LNCaP clone FGC (cell line): ENCODE data around the gene BCAR3.

Experiments
- DNase-seq: peaks from one replicate; pipeline ENCODE4 v3.0.0-alpha.2; 2011; ENCODE audit warnings: low read depth
- H3K4me3 ChIP-seq: 2 replicates; pipeline ENCODE4 v1.5.1; 2011; ENCODE audit warnings: mild to moderate bottlenecking, low read depth, low read length, control low read depth
- CTCF ChIP-seq: IDR thresholded peaks from 2 replicates; pipeline ENCODE4 v1.5.1; 2012; ENCODE audit warnings: mild to moderate bottlenecking; ENCODE audit not compliant: control insufficient read depth, insufficient read depth; ENCODE audit errors: extremely low read depth

BCAR3 gene

DNA sequence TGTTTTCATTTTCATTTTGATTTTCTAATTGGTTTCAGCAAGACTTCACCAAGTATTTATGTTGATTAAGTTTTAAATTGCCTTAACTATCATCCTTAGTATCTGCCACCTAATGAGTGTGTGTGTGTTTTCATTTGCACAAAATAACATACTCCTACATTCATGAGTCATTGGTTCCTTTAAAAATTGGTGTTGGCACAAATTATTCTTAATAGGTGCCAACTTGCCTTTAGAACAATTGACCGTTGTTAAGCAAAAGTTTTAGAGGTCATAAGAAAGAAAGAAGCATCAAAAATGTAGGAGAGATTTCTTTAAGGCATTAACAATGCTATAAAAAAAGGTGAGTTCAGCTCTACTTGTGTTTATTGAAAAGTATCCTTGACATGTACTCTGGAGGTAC is 156.2 kb downstream of the BCAR3 start:
- no peak for TF ChIP-seq CTCF
- DNase-seq, result no peak
- no peak overlapping the region for H3K4me3 ChIP-seq

DNA sequence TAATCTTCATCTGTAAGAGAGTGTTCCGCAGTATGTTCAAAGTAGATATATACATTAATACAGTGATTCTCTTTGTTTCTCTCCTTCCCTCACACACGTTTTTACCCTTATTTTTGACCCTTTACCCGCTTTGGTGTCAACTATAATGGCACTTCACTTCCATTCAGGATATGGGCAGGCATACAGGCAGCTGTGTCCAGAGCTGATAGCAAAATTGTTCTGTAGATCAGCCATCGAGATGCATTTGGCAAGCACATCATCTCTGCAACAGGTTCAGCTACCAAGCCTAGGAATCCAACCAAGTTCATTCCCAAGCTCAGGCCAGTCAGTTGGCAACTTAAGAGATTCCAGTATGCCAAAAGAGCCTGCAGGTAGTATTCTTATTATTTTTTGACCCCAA is 158.9 kb downstream of the BCAR3 start:
- no peak overlapping the region for H3K4me3 ChIP-seq
- DNase-seq, result no peak

DNA sequence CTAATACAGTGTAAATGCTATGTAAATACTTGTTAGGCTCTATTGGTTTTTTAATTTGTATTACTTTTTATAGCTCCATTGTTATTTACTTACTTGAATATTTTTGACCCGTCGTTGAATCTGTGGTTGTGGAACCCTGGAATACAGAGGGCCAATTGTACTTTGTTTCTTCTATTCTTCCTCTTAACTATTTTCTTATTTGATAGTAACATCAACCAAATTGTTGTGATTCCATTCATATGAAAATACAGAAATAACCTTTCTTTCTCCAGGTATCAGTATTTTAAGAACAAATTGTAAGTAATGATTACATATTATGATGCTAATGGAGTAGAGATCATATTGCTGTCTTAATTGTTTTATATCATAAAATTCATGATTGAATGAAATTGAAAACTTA is 160.0 kb downstream of the BCAR3 start:
- H3K4me3 ChIP-seq, result no peak overlapping the region
- DNase-seq, result no peak

More for the DNA sequence above, 158.9 kb downstream of the BCAR3 start:
- TF ChIP-seq CTCF, result no peak

GRCh38 chr1:93519199-93519829 is 162.3 kb downstream of the BCAR3 start:
- TF ChIP-seq CTCF, result no peak
- DNase-seq, result no peak
- H3K4me3 ChIP-seq, result no peak overlapping the region

More for the DNA sequence above, 160.0 kb downstream of the BCAR3 start:
- no peak for TF ChIP-seq CTCF

DNA sequence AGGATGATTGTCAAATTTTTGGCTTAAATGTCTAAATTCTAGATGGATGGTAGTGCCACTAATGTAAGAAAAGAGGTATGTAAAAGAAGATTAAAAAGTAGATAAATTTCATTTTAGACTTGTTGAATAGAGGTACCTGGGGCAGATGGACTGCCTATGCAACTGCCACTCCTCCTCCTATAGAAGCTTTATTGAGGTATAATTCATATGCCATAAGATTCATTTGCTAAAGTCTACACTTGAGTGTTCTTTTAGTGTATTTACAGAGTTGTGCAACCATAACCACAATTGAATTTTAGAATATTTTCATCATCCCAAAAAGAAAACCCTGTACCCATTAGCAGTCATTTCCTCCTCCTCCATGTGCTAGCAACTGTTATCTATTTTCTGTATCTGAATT is 163.1 kb downstream of the BCAR3 start:
- no peak for TF ChIP-seq CTCF
- DNase-seq, result no peak
- H3K4me3 ChIP-seq, result no peak overlapping the region

- H3K4me3 ChIP-seq, result no peak overlapping the region
- DNase-seq, result no peak
- no peak for TF ChIP-seq CTCF
These were observed 165.5 kb downstream of the BCAR3 start for GRCh38 chr1:93516164-93516563.
